Measurements from ENCODE around the gene MGRN1.

MGRN1 gene

GRCh38 chr16:4702466-4702808 lies 77.8 kb downstream of the MGRN1 start:
- peaks cover 20% of the 10 kb centered on the region; the same call in 1 of the 2 replicates for H3K36me3 ChIP-seq (ENCODE audit: insufficient read depth, low read length)
- no peak overlapping the region for H3K4me3 ChIP-seq
- no peak overlapping the region for H3K9ac ChIP-seq (ENCODE audit: insufficient read length)
- no peak for DNase-seq (ENCODE audit: low read depth, low spot score)
- H3K9me3 ChIP-seq (ENCODE audit: low read depth, low read length), result no peaks in the 10 kb centered on the region
- TF ChIP-seq FOXP2 (optimal IDR thresholded peaks at IDR 0.05; ENCODE audit: control extremely low read depth, extremely low read length, insufficient read depth), result no peak
- TF ChIP-seq EZH2 (IDR thresholded peaks at IDR 0.05), result no peak
- TF ChIP-seq POLR2AphosphoS5 (IDR thresholded peaks at IDR 0.05; ENCODE audit: borderline replicate concordance, low read depth, low read length), result no peak
- no peak overlapping the region for H3K27ac ChIP-seq

DNA sequence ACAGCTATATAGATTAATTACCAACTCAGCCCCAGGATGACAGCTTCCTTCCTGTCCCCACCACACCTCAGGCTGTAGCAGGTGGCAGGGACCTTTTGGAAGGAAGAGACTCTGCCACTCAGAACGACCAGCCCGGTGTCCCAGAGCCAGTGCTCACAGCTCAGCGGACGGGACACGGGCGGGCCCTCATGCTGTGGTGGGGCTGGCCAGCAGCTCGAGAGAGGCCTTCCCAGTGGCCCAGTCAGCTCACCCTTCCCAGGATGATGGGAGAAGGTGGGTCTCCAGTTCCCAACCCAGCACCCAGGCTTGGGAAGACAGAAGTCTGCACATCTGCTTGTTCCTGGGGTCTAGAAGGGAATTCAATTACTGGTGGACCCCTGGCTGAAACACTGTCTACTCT lies 79.3 kb downstream of the MGRN1 start:
- no peaks in the 10 kb centered on the region for H3K9me3 ChIP-seq (ENCODE audit: low read depth, low read length)
- H3K36me3 ChIP-seq (ENCODE audit: insufficient read depth, low read length), result peaks cover 14% of the 10 kb centered on the region; the same call in 1 of the 2 replicates
- H3K27ac ChIP-seq, result no peak overlapping the region
- no peak for DNase-seq (ENCODE audit: low read depth, low spot score)
- H3K9ac ChIP-seq (ENCODE audit: insufficient read length), result no peak overlapping the region
- H3K4me3 ChIP-seq, result no peak overlapping the region
- TF ChIP-seq POLR2AphosphoS5 (IDR thresholded peaks at IDR 0.05; ENCODE audit: borderline replicate concordance, low read depth, low read length), result no peak
- no peak for TF ChIP-seq FOXP2 (optimal IDR thresholded peaks at IDR 0.05; ENCODE audit: control extremely low read depth, extremely low read length, insufficient read depth)
- TF ChIP-seq EZH2 (IDR thresholded peaks at IDR 0.05), result no peak

DNA sequence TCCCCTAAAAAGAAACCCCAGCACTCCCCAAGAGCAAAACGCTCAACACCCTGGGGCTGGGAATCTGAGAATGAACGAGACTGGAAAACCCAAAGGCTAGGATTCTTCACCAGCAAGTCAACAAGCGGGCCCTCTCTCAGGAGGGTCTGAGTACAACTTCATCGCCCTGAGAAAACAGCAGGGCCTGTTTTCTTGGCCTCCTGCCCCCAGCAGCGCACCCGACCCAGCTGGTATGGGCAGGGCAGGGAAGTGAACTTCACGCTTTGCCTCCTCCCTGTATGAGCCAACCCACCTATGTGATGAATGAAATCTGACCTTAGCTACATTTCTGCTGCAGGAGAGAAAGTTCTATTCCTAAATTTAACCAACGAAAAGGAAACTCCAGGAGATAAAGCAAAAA lies 79.9 kb downstream of the MGRN1 start:
- no peak for TF ChIP-seq EZH2 (IDR thresholded peaks at IDR 0.05)
- TF ChIP-seq FOXP2 (optimal IDR thresholded peaks at IDR 0.05; ENCODE audit: control extremely low read depth, extremely low read length, insufficient read depth), result no peak
- TF ChIP-seq POLR2AphosphoS5 (IDR thresholded peaks at IDR 0.05; ENCODE audit: borderline replicate concordance, low read depth, low read length), result no peak
- Histone ChIP-seq H3K9me3 (ENCODE audit: low read depth, low read length) (no peaks in the 10 kb centered on the region), H3K36me3 (ENCODE audit: insufficient read depth, low read length) (peaks cover 9% of the 10 kb centered on the region; the same call in 1 of the 2 replicates), H3K27ac (no peak overlapping the region), H3K4me3 (no peak overlapping the region), H3K9ac (ENCODE audit: insufficient read length) (no peak overlapping the region)
- DNase-seq (ENCODE audit: low read depth, low spot score), result no peak

DNA sequence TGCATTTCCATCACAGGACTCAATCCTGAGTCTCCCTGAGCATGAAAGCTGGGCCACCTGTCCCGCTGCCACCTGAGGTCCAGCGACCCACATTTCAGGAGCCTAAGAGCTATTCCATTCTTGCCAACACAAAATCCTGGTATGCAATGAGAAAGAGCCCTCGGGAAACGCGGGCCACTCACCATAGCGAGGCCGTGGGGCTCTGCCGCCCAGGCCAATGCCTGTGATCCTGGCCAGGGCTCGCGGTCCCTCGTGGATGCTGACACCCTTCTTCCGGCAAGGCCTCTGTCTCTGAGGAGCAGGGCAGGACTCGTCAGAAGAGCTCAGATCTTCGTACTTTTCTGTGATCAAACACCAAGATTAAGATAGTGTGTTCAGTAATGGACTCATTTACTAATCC lies 80.3 kb downstream of the MGRN1 start:
- DNase-seq (ENCODE audit: low read depth, low spot score), result no peak
- peaks cover 9% of the 10 kb centered on the region; the same call in 1 of the 2 replicates for H3K36me3 ChIP-seq (ENCODE audit: insufficient read depth, low read length)
- H3K27ac ChIP-seq, result no peak overlapping the region
- no peak overlapping the region for H3K4me3 ChIP-seq
- no peak for TF ChIP-seq EZH2 (IDR thresholded peaks at IDR 0.05)
- TF ChIP-seq POLR2AphosphoS5 (IDR thresholded peaks at IDR 0.05; ENCODE audit: borderline replicate concordance, low read depth, low read length), result no peak
- no peak for TF ChIP-seq FOXP2 (optimal IDR thresholded peaks at IDR 0.05; ENCODE audit: control extremely low read depth, extremely low read length, insufficient read depth)
- no peaks in the 10 kb centered on the region for H3K9me3 ChIP-seq (ENCODE audit: low read depth, low read length)
- H3K9ac ChIP-seq (ENCODE audit: insufficient read length), result no peak overlapping the region

DNA sequence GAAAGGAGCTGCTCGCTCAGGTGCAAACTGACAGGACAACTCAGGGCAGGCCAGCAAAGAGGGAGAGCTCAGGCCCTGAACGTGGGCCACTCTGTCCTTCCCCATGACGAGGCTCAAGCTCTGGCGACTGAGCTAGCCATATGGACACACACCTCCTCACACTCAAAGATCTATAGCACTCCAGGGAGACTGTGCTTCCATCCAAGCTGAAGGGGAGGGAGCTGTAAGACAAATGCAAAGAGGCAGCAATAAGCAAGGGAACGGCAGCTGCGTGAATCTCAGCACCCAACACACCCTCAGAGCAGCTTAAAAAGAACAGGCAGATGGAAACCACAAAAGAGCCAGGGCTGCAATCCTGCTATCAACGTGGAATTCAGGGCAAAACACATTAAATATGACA lies 82.2 kb downstream of the MGRN1 start:
- TF ChIP-seq EZH2 (IDR thresholded peaks at IDR 0.05) (no peak), POLR2AphosphoS5 (IDR thresholded peaks at IDR 0.05; ENCODE audit: borderline replicate concordance, low read depth, low read length) (no peak), FOXP2 (optimal IDR thresholded peaks at IDR 0.05; ENCODE audit: control extremely low read depth, extremely low read length, insufficient read depth) (no peak)
- Histone ChIP-seq H3K4me3 (no peak overlapping the region), H3K9me3 (ENCODE audit: low read depth, low read length) (no peaks in the 10 kb centered on the region), H3K9ac (ENCODE audit: insufficient read length) (no peak overlapping the region), H3K36me3 (ENCODE audit: insufficient read depth, low read length) (peaks cover 9% of the 10 kb centered on the region; the same call in 1 of the 2 replicates), H3K27ac (no peak overlapping the region)
- DNase-seq (ENCODE audit: low read depth, low spot score), result no peak

GRCh38 chr16:4709481-4709880 lies 84.9 kb downstream of the MGRN1 start:
- no peak for DNase-seq (ENCODE audit: low read depth, low spot score)
- Histone ChIP-seq H3K27ac (no peak overlapping the region), H3K9ac (ENCODE audit: insufficient read length) (no peak overlapping the region), H3K36me3 (ENCODE audit: insufficient read depth, low read length) (peaks cover 16% of the 10 kb centered on the region; the same call in 1 of the 2 replicates), H3K4me3 (no peak overlapping the region), H3K9me3 (ENCODE audit: low read depth, low read length) (no peaks in the 10 kb centered on the region)
- no peak for TF ChIP-seq FOXP2 (optimal IDR thresholded peaks at IDR 0.05; ENCODE audit: control extremely low read depth, extremely low read length, insufficient read depth)
- TF ChIP-seq EZH2 (IDR thresholded peaks at IDR 0.05), result no peak
- no peak for TF ChIP-seq POLR2AphosphoS5 (IDR thresholded peaks at IDR 0.05; ENCODE audit: borderline replicate concordance, low read depth, low read length)

DNA sequence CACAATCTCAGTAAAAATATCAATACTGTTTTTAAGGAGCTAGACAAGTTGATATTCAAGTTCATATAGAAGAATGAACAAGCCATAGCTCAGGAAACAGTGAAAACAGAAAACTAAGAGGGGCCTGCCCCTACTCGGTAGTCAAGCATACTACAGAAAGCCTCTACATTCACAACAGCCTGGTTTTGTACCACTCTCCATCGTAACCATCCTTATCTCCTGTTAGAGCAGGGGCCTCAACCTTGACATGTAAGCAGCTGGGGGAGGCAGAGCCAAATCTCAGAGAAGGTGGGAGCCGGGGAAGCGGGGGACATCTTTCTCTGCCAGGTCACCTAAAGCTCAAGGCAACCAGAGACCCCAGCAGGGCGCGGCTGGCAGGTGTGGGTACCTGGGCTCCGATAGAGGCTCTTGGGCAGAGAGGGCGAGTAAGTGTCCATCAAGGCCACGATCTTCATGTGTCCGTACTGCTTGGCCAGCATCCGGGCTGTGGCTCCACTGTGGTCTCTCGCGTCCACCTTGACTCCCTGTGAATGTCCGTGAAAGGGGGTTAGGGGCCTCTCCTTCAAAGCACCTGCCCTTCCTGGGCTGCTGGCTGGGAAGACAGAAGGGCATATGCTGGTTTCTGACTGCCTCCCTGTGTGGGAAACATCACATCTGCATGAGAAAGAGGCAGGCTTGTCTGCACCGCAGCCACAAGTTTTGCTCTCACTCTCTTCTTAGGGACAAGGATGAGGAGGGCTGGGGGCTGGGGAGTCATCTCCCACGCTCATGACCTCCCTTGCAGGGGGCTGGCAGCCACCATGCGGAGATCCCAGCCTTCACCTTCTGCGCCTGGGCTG lies 89.3 kb downstream of the MGRN1 start:
- DNase-seq (ENCODE audit: low read depth, low spot score), result no peak
- Histone ChIP-seq H3K4me3 (no peak overlapping the region), H3K27ac (no peak overlapping the region), H3K9ac (ENCODE audit: insufficient read length) (no peak overlapping the region), H3K36me3 (ENCODE audit: insufficient read depth, low read length) (peaks cover 7% of the 10 kb centered on the region; the same call in 1 of the 2 replicates), H3K9me3 (ENCODE audit: low read depth, low read length) (no peaks in the 10 kb centered on the region)
- no peak for TF ChIP-seq EZH2 (IDR thresholded peaks at IDR 0.05)
- no peak for TF ChIP-seq POLR2AphosphoS5 (IDR thresholded peaks at IDR 0.05; ENCODE audit: borderline replicate concordance, low read depth, low read length)
- no peak for TF ChIP-seq FOXP2 (optimal IDR thresholded peaks at IDR 0.05; ENCODE audit: control extremely low read depth, extremely low read length, insufficient read depth)

- DNase-seq (ENCODE audit: low read depth, low spot score), result no peak
- Histone ChIP-seq H3K9me3 (ENCODE audit: low read depth, low read length) (no peaks in the 10 kb centered on the region), H3K36me3 (ENCODE audit: insufficient read depth, low read length) (peaks cover 7% of the 10 kb centered on the region; the same call in 1 of the 2 replicates)
These were observed 90.4 kb downstream of the MGRN1 start for GRCh38 chr16:4714996-4715395.

More at GRCh38 chr16:4714996-4715395, 90.4 kb downstream of the MGRN1 start:
- no peak overlapping the region for H3K4me3 ChIP-seq
- no peak for TF ChIP-seq EZH2 (IDR thresholded peaks at IDR 0.05)
- TF ChIP-seq FOXP2 (optimal IDR thresholded peaks at IDR 0.05; ENCODE audit: control extremely low read depth, extremely low read length, insufficient read depth), result no peak
- no peak for TF ChIP-seq POLR2AphosphoS5 (IDR thresholded peaks at IDR 0.05; ENCODE audit: borderline replicate concordance, low read depth, low read length)
- no peak overlapping the region for H3K27ac ChIP-seq
- no peak overlapping the region for H3K9ac ChIP-seq (ENCODE audit: insufficient read length)
